K562 (cell line): ENCODE data around the gene LRIT3. TPM values are rescaled to one million over a fixed set of nuclear protein-coding genes. Genes with fewer than 3 reads are reported as not detected.

ENCODE experiments used
- ATAC-seq: fragments of 200-7000 bp; cut with Tn5 transposase; 3 replicates; pipeline ENCODE4 v1.9.1; 2020; ENCODE audit warnings: moderate library complexity
- BruUV-seq: library from RNA; stranded (reverse); fragments of 400-500 nt; replicated peaks from 2 replicates; lab custom pipeline; 2021; lab: Mats Ljungman, UMichigan
- CTCF ChIA-PET: fragments of 300-600 bp; formaldehyde crosslinking; extraction: SDS; loops from one replicate; lab custom pipeline; 2021; ENCODE audit warnings: low intra/inter-chr PET ratio; lab: Yijun Ruan, JAX
- POLR2A ChIA-PET: fragments of 300-600, 350-650 bp; sonication (Branson Sonifier 250); formaldehyde crosslinking; extraction: SDS; loops from one replicate; lab custom pipeline; 2021; ENCODE audit warnings: antibody characterized with exemption, inconsistent platforms; lab: Yijun Ruan, JAX
- DNase-seq, 4 experiments: peaks; one replicate each; pipeline versions ENCODE4 v3.0.0 to v3.0.0-alpha.2; 2011 to 2018; ENCODE audit warnings: low spot score in 3 of 4, mixed read lengths in 3 of 4; ENCODE audit errors: extremely low read depth in 1 of 4
- FAIRE-seq: peaks from 2 replicates; lab custom pipeline; 2011; peaks lifted over from hg19 to GRCh38; lab: Jason Lieb, UNC
- H2AFZ ChIP-seq: 2 replicates; pipeline ENCODE4 v1.6.0; 2011; ENCODE audit warnings: low read depth, low read length, control low read depth, inconsistent platforms
- H3K27ac ChIP-seq: fragments of 200-600 bp; 3 replicates; pipeline ENCODE4 v1.8.0; 2011; ENCODE audit warnings: low read depth, mild to moderate bottlenecking, control low read depth, inconsistent platforms, low read length, moderate library complexity, mixed read lengths; ENCODE audit errors: extremely low read depth
- H3K27me3 ChIP-seq, 2 experiments: fragments of 300-600 bp in 1 of 2; 2 replicates in 1 of 2; 3 replicates in 1 of 2; pipeline versions ENCODE4 v1.6.0 to v1.8.0; 2011; ENCODE audit warnings: inconsistent platforms in 2 of 2, low read length in 2 of 2, mild to moderate bottlenecking in 1 of 2, mixed read lengths in 1 of 2, moderate library complexity in 1 of 2; ENCODE audit not compliant: control insufficient read depth in 2 of 2, insufficient read depth in 2 of 2
- H3K36me3 ChIP-seq: fragments of 300-600 bp; 3 replicates; pipeline ENCODE4 v1.8.0; 2011; ENCODE audit warnings: mild to moderate bottlenecking, low read length, inconsistent platforms; ENCODE audit not compliant: control insufficient read depth, insufficient read depth
- H3K4me1 ChIP-seq, 2 experiments: fragments of 200-600 bp in 1 of 2; replicated peaks in 1 of 2; 2 replicates in 1 of 2; 3 replicates in 1 of 2; pipeline versions ENCODE4 v1.5.1 to v1.8.0; 2011; ENCODE audit warnings: inconsistent platforms in 2 of 2, low read length in 2 of 2, mild to moderate bottlenecking in 1 of 2, mixed read lengths in 1 of 2, moderate library complexity in 1 of 2; ENCODE audit not compliant: control insufficient read depth in 2 of 2, insufficient read depth in 2 of 2
- H3K4me2 ChIP-seq: 2 replicates; pipeline ENCODE4 v1.6.1; 2011; ENCODE audit warnings: low read length, control low read depth, inconsistent platforms, mixed read lengths; ENCODE audit not compliant: insufficient read depth
- H3K4me3 ChIP-seq: fragments of 200-600 bp; sonication (generic), shearing (Covaris generic); 2 replicates; pipeline ENCODE4 v1.5.1; 2016; ENCODE audit warnings: control low read depth, inconsistent platforms
- H3K79me2 ChIP-seq: fragments of 200-600 bp; 3 replicates; pipeline ENCODE4 v1.8.0; 2011; ENCODE audit warnings: low read length, inconsistent platforms; ENCODE audit not compliant: control insufficient read depth, insufficient read depth
- H3K9ac ChIP-seq, 2 experiments: 2 replicates each; pipeline versions ENCODE4 v1.6.0 to v1.6.1; 2011; ENCODE audit warnings: low read depth in 2 of 2, low read length in 2 of 2, control low read depth in 1 of 2, inconsistent platforms in 1 of 2, mild to moderate bottlenecking in 1 of 2, mixed read lengths in 1 of 2; ENCODE audit not compliant: insufficient read depth in 1 of 2
- H3K9me1 ChIP-seq: one replicate; pipeline ENCODE4 v1.6.0; 2011; ENCODE audit warnings: inconsistent platforms, mild to moderate bottlenecking, low read length, moderate library complexity; ENCODE audit not compliant: control insufficient read depth, insufficient read depth
- H3K9me3 ChIP-seq: replicated peaks from 2 replicates; pipeline ENCODE4 v1.5.1; 2011; ENCODE audit warnings: low read depth, low read length, inconsistent platforms; ENCODE audit not compliant: control insufficient read depth, insufficient read depth
- H4K20me1 ChIP-seq: replicated peaks from 2 replicates; pipeline ENCODE4 v1.6.1; 2011; ENCODE audit warnings: low read length, inconsistent platforms, mixed read lengths; ENCODE audit not compliant: control insufficient read depth, insufficient read depth
- ESRRA ChIP-seq: fragments of 450-650 bp; IDR thresholded peaks from 2 replicates; pipeline ENCODE4 v1.6.1; 2014; ENCODE audit warnings: low read depth, mild to moderate bottlenecking, moderate library complexity, borderline replicate concordance
- PHF8 ChIP-seq: fragments of 200-600 bp; sonication (generic); IDR thresholded peaks from 2 replicates; pipeline ENCODE4 v1.6.1; 2012; ENCODE audit warnings: mixed run types, mild to moderate bottlenecking, inconsistent platforms, low read length, moderate library complexity, borderline replicate concordance
- RNF219 ChIP-seq: fragments of 250-450 bp; sonication (Bioruptor Pico); IDR thresholded peaks from 2 replicates; pipeline ENCODE4 v1.5.0; 2022; ENCODE audit warnings: mild to moderate bottlenecking
- SLC30A9 ChIP-seq: fragments of 250-450 bp; sonication (Bioruptor Pico); IDR thresholded peaks from 2 replicates; pipeline ENCODE4 v1.8.0; 2022; ENCODE audit warnings: mild to moderate bottlenecking, moderate library complexity
- SUPT5H ChIP-seq: fragments of 450-650 bp; IDR thresholded peaks from 2 replicates; pipeline ENCODE4 v1.6.1; 2016
- TAF7 ChIP-seq: fragments of 450-650 bp; IDR thresholded peaks from 2 replicates; pipeline ENCODE4 v1.6.1; 2016; ENCODE audit warnings: missing genetic modification characterization, missing compliant biosample characterization
- ZNF589 ChIP-seq: fragments of 200-800 bp; sonication (Bioruptor generic); IDR thresholded peaks from 2 replicates; pipeline ENCODE4 v1.6.1; 2016; ENCODE audit warnings: low read depth, missing genetic modification characterization, missing compliant biosample characterization
- in situ Hi-C: fragments of 300-500 bp; cut with MboI; formaldehyde crosslinking; loops from 4 replicates; pipeline ENCODE4 v1.15.0; 2018; ENCODE audit warnings: inconsistent platforms, mixed read lengths
- intact Hi-C: fragments of 100-400 bp; cut with micrococcal nuclease; formaldehyde crosslinking; loops from 2 replicates; pipeline ENCODE4 v1.14.2; 2022
- polyA plus RNA-seq, 8 experiments: library from polyadenylated mRNA; depleted of rRNA in 4 of 8; stranded (reverse) in 5 of 8; unstranded in 3 of 8; fragments of >200 nt; fragmentation: Nextera tagmentation in 2 of 8; fragmentation: Illumina TruSeq in 1 of 8; extraction: Ambion mirVana in 2 of 8; extraction: Trizol in 1 of 8; gene quantifications; 2 replicates each; pipeline versions ENCODE4 v1.2.1 to v1.2.3, GENCODE V29; 2011 to 2014; ENCODE audit warnings: inconsistent platforms in 1 of 8, missing spikeins in 1 of 8
- total RNA-seq, 7 experiments: library from RNA; depleted of rRNA in 6 of 7; stranded (reverse); fragments of >200 nt in 6 of 7; fragmentation: Illumina TruSeq in 2 of 7; extraction: Trizol in 2 of 7; gene quantifications; 2 replicates each; pipeline versions ENCODE4 v1.2.1 to v1.2.3, GENCODE V29; 2011 to 2021; ENCODE audit warnings: low replicate concordance in 1 of 7

LRIT3 gene
- total and polyA plus RNA-seq, 9 of the 15 experiments (the other 6 are each of a cell fraction or from before 2014, with no cell fraction given), result 0.04 to 0.10 (median 0.04) TPM; not detected in 4

- no peak for TF ChIP-seq ESRRA
- no peak for TF ChIP-seq SLC30A9
Observed at GRCh38 chr4:109887071-109887470, 39.2 kb downstream of the LRIT3 start (continued).

GRCh38 chr4:109890076-109890475 is 42.2 kb downstream of the LRIT3 start:
- in situ Hi-C loops, result no loop called here
- H3K9ac ChIP-seq, result no peak overlapping the region
- no peak for TF ChIP-seq ZNF589 (CRISPR knock-in tag)
- TF ChIP-seq SUPT5H, result no peak
- no peak for TF ChIP-seq TAF7
- no peak for TF ChIP-seq RNF219 (CRISPR knock-in tag)
- TF ChIP-seq PHF8, result no peak
- TF ChIP-seq, all 486 proteins: peak for 0
- Histone ChIP-seq H3K27ac (no peak overlapping the region), H3K4me1 (no peaks in the 10 kb centered on the region), H3K79me2 (no peaks in the 10 kb centered on the region), H3K36me3 (no peaks in the 10 kb centered on the region), H3K9me3 (no peaks in the 10 kb centered on the region), H3K4me3 (no peak overlapping the region), H3K4me2 (no peak overlapping the region), H4K20me1 (no peaks in the 10 kb centered on the region), H3K9me1 (no peaks in the 10 kb centered on the region), H2AFZ (no peak overlapping the region), H3K27me3 (no peaks in the 10 kb centered on the region)
- CTCF ChIA-PET, result no interaction called here
- DNase-seq (no peak), FAIRE-seq (no peak), ATAC-seq (no peak)
- intact Hi-C loops, result no loop called here
- BruUV-seq, result no TSS peak
- POLR2A ChIA-PET, result interaction anchor here (0.7 to 0.8 kb wide), 2 partner anchors 11 to 13 kb away, joined by 3 read pairs; no protein-coding TSS in a partner anchor
